HG03159 (cell line): ENCODE results near the gene ACOX1.

Experiments used
- ATAC-seq: cut with Tn5 transposase; IDR thresholded peaks from one replicate; pipeline ENCODE4 v1.9.1; 2021; ENCODE audit warnings: mild to moderate bottlenecking, moderate library complexity; ENCODE audit not compliant: unreplicated experiment

The ACOX1 gene

GRCh38 chr17:76008630-76009425 lies 29.9 kb upstream of the ACOX1 start:
- ATAC-seq: no peak

GRCh38 chr17:76008208-76008607 lies 29.2 kb upstream of the ACOX1 start:
- no peak for ATAC-seq

GRCh38 chr17:76007850-76008165 lies 28.8 kb upstream of the ACOX1 start:
- no peak for ATAC-seq

GRCh38 chr17:76007131-76007849 lies 28.3 kb upstream of the ACOX1 start:
- no peak for ATAC-seq

- no peak for ATAC-seq
These were observed 26.5 kb upstream of the ACOX1 start for GRCh38 chr17:76005263-76006149.

GRCh38 chr17:76004750-76005262 lies 25.8 kb upstream of the ACOX1 start:
- no peak for ATAC-seq

GRCh38 chr17:76003915-76004314 lies 24.9 kb upstream of the ACOX1 start:
- ATAC-seq: no peak

- no peak for ATAC-seq
These were observed 23.1 kb upstream of the ACOX1 start for GRCh38 chr17:76002100-76002499.

GRCh38 chr17:76000755-76001521 lies 22.0 kb upstream of the ACOX1 start, which contains the start of gene CDK3:
Gene CDK3 (plus strand): TSS chr17:76000855. CDS start chr17:76001426, 571 bp downstream.
- no peak for ATAC-seq

GRCh38 chr17:76000016-76000754 lies 21.2 kb upstream of the ACOX1 start:
- no peak for ATAC-seq

- ATAC-seq: no peak
These were observed 19.4 kb upstream of the ACOX1 start for GRCh38 chr17:75998327-75998795.

- no peak for ATAC-seq
These were observed 18.0 kb upstream of the ACOX1 start for GRCh38 chr17:75996665-75997590.

- ATAC-seq: no peak
These were observed 16.5 kb upstream of the ACOX1 start for GRCh38 chr17:75995385-75995925.

GRCh38 chr17:75994802-75995370 lies 15.9 kb upstream of the ACOX1 start:
- ATAC-seq: no peak

- ATAC-seq: no peak
These were observed 12.4 kb upstream of the ACOX1 start for GRCh38 chr17:75991396-75991795.

GRCh38 chr17:75987041-75987440 lies 8.1 kb upstream of the ACOX1 start:
- no peak for ATAC-seq

GRCh38 chr17:75985986-75986385 lies 7.0 kb upstream of the ACOX1 start:
- no peak for ATAC-seq
